GM19467 (cell line): ENCODE results near the gene KCNS1.

Experiments
- ATAC-seq: cut with Tn5 transposase; IDR thresholded peaks from one replicate; pipeline ENCODE4 v1.9.1; 2021; ENCODE audit warnings: mild to moderate bottlenecking, moderate library complexity; ENCODE audit not compliant: unreplicated experiment

The KCNS1 gene

DNA sequence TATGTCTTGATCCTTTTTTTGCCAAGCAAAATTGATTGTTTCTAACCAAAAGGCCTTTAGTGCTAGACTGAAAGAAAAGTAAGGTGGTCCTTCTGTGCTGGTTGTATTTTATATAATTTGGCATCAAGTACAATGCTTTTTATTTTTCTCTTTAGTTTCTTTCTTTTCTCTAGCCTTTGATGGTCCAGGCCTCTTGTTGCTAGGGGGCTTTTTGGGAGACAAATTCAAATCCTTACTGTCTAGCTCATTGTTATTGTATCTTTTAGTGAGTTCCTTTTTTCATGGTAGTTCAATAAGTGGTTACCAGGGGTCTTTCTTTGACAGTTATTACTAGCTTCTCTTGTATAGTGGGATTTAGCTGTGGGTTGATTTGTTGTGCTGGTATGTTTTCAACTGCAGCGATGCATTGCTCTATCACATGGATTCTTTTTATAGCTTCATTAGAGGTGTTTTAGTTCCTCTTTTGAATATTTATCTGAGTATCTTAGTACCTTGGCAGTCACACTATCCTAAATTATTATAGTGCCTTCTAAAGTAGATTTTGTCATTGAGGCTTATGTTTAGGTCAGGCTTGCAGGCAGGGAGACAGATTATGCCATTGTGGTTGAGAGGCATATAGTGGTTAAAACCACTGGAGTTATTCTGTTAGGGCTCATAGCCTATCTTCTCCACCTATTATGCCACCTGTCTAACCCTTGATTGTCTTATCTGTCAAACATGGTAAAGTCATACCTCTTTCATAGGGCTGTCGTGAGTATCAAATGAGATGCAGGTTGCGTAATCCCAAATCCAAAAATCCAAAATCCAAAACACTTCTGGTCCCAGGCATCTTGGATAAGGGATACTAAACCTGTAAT is 49.5 kb downstream of the KCNS1 start:
- ATAC-seq = no peak

DNA sequence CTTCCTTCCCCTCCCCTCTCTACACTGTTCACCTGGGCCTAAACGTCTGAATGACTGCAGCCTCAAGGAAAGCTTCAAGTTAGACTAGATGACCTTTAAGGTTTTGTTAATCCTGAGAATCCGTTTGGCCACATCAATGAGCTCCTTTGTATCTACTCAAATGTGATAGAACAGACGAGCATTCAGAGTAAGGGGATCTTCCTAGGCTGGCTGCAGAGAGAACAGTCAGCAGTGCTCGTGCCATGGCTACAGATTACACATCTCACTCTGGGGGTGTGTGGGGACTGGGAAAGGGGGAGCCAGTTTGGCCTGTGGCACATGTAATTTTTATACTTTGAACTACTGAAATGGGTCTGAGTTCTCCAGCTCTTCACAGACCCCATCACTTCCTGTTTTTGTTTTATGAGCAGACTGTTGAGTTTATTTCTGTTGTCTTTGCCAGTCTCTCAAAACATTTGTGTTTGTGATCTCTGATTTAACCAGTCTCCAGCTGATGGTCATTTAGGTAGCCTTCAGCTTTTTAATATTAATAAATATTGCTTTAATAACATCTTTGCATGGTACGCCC is 50.9 kb downstream of the KCNS1 start:
- ATAC-seq = no peak

DNA sequence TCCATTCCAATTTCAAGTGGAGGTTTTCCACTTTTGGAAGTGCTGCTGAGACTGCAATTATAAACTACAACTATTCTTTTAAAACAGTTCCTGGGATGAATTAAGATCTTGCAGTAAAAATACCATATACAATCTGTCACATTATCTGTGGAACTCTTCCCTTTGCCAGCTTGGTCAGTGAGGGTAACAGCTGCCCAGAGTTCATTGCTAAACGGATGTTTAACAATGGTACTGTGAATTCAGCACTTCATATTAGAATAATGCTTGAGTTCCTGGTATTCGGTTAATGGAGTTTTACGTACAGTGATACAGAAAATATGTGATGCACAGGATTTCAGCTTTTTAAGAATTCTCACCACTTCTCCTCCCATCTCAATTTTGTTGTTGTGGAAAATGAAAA is 51.5 kb downstream of the KCNS1 start:
- no peak for ATAC-seq

- no peak for ATAC-seq
Observed at GRCh38 chr20:45047581-45048119, 53.3 kb downstream of the KCNS1 start.

- no peak for ATAC-seq
Observed at GRCh38 chr20:45044601-45045000, 56.3 kb downstream of the KCNS1 start.

GRCh38 chr20:45044084-45044573 is 56.8 kb downstream of the KCNS1 start:
- ATAC-seq = no peak

DNA sequence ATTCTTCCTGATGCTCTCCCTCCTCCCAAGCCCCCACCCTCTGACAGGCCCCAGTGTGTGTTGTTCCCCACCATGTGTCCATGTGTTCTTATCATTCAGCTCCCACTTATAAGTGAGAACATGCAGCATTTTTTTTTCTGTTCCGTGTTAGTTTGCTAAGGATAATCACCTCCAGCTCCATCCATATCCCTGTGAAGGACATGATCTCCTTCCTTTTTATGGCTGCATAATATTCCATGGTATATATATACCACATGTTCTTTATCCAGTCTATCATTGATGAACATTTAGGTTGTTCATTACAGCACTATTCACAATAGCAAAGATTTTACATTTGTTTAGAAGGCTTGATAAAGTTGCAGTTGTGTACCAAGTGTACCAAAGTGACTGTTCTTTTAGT is 57.9 kb downstream of the KCNS1 start:
- no peak for ATAC-seq
